Prostate gland (tissue), 2 donors: Measurements from ENCODE around the gene SETD3.

Source experiments
- CTCF ChIP-seq, 4 experiments: fragments of 200-600 bp in 2 of 4; fragments of 450-650 bp in 2 of 4; sonication (generic) in 2 of 4; IDR thresholded peaks; 1 replicate in 3 of 4; 2 replicates in 1 of 4; pipeline ENCODE4 v1.5.1; 2016 to 2019; ENCODE audit warnings: antibody characterized with exemption in 4 of 4, mild to moderate bottlenecking in 2 of 4, moderate library complexity in 2 of 4
- POLR2A ChIP-seq: fragments of 450-650 bp; IDR thresholded peaks from one replicate; pipeline ENCODE4 v1.6.1; 2016; ENCODE audit warnings: antibody characterized with exemption, mild to moderate bottlenecking
- POLR2AphosphoS5 ChIP-seq: sonication (generic); formaldehyde crosslinking; IDR thresholded peaks from one replicate; pipeline ENCODE4 v1.6.1; 2017; ENCODE audit warnings: antibody characterized with exemption

- TF ChIP-seq POLR2A = no peak
- TF ChIP-seq CTCF (IDR thresholded peaks at IDR 0.05) = no peak
- TF ChIP-seq POLR2AphosphoS5 = no peak
Observed at GRCh38 chr14:99468836-99469592, 11.6 kb downstream of the SETD3 start.
